Endothelial cell of umbilical vein (primary cell): ENCODE data around the gene ZNF678. TPM values are rescaled to one million over a fixed set of nuclear protein-coding genes. Genes with fewer than 3 reads are reported as not detected.
"Not testable (repeated sequence)": the region's sequence is repeated elsewhere in the genome, so short reads cannot be mapped to it uniquely, and the experiment has no call there.

ENCODE experiments used
- BruUV-seq: library from RNA; stranded (reverse); fragments of 400-500 nt; replicated peaks from 2 replicates; lab custom pipeline; 2021; lab: Mats Ljungman, UMichigan
- CTCF ChIA-PET: fragments of 300-600, 350-600 bp; sonication (Branson Sonifier 250); formaldehyde crosslinking; loops from one replicate; lab custom pipeline; 2021; ENCODE audit warnings: antibody characterized with exemption, inconsistent platforms; lab: Charles Lee
- POLR2A ChIA-PET: fragments of 300-600, 350-600 bp; sonication (Branson Sonifier 250); formaldehyde crosslinking; loops from one replicate; lab custom pipeline; 2021; ENCODE audit warnings: antibody characterized with exemption, inconsistent platforms; lab: Charles Lee
- DNase-seq: peaks from one replicate; pipeline ENCODE4 v3.0.0-alpha.2; 2011; ENCODE audit warnings: low read depth, low spot score
- FAIRE-seq: peaks from 2 replicates; lab custom pipeline; 2011; peaks lifted over from hg19 to GRCh38; lab: Jason Lieb, UNC
- H2AFZ ChIP-seq: 2 replicates; pipeline ENCODE4 v1.6.0; 2012; ENCODE audit warnings: low read depth, low read length, control low read depth, inconsistent platforms
- H3K27ac ChIP-seq: 2 replicates; pipeline ENCODE4 v1.5.1; 2011; ENCODE audit warnings: low read depth, mild to moderate bottlenecking, control low read depth, low read length, moderate library complexity; ENCODE audit not compliant: insufficient read depth
- H3K27me3 ChIP-seq, 2 experiments: 2 replicates each; pipeline versions ENCODE4 v1.6.0 to v1.6.1; 2011; ENCODE audit warnings: low read length in 2 of 2, mixed read lengths in 1 of 2; ENCODE audit not compliant: control insufficient read depth in 2 of 2, insufficient read depth in 2 of 2
- H3K36me3 ChIP-seq, 2 experiments: 2 replicates in 1 of 2; 3 replicates in 1 of 2; pipeline ENCODE4 v1.5.1; 2011; ENCODE audit warnings: low read length in 2 of 2, mild to moderate bottlenecking in 1 of 2, moderate library complexity in 1 of 2; ENCODE audit not compliant: control insufficient read depth in 2 of 2, insufficient read depth in 2 of 2; ENCODE audit errors: extremely low read depth in 1 of 2
- H3K4me1 ChIP-seq: 3 replicates; pipeline ENCODE4 v1.5.1; 2011; ENCODE audit warnings: mild to moderate bottlenecking, low read length; ENCODE audit not compliant: control insufficient read depth, insufficient read depth; ENCODE audit errors: extremely low read depth
- H3K4me2 ChIP-seq: 2 replicates; pipeline ENCODE4 v1.6.1; 2011; ENCODE audit warnings: low read length, control low read depth, mixed read lengths; ENCODE audit not compliant: insufficient read depth
- H3K4me3 ChIP-seq, 3 experiments: fragments of 200-600 bp in 1 of 3; sonication (generic), shearing (Covaris generic) in 1 of 3; replicated peaks in 1 of 3; 2 replicates each; pipeline ENCODE4 v1.5.1; 2011 to 2016; ENCODE audit warnings: control low read depth in 3 of 3, low read length in 3 of 3, mild to moderate bottlenecking in 2 of 3, inconsistent platforms in 1 of 3, low read depth in 1 of 3, moderate library complexity in 1 of 3; ENCODE audit not compliant: insufficient read depth in 1 of 3
- H3K79me2 ChIP-seq: 2 replicates; pipeline ENCODE4 v1.6.0; 2012; ENCODE audit warnings: low read length, inconsistent platforms; ENCODE audit not compliant: control insufficient read depth, insufficient read depth
- H3K9ac ChIP-seq: replicated peaks from 2 replicates; pipeline ENCODE3; 2011; ENCODE audit warnings: low read length, control low read depth; ENCODE audit not compliant: insufficient read depth; ENCODE audit errors: extremely low read depth
- H3K9me1 ChIP-seq: replicated peaks from 3 replicates; pipeline ENCODE4 v1.6.0; 2011; ENCODE audit warnings: mild to moderate bottlenecking, low read length; ENCODE audit not compliant: control insufficient read depth, insufficient read depth; ENCODE audit errors: extremely low read depth
- H3K9me3 ChIP-seq: replicated peaks from 2 replicates; pipeline ENCODE4 v1.5.1; 2012; ENCODE audit warnings: low read length, inconsistent platforms; ENCODE audit not compliant: control insufficient read depth, insufficient read depth
- H4K20me1 ChIP-seq: replicated peaks from 2 replicates; pipeline ENCODE3; 2011; ENCODE audit warnings: mild to moderate bottlenecking, low read length; ENCODE audit not compliant: control insufficient read depth, insufficient read depth; ENCODE audit errors: extremely low read depth
- FOS ChIP-seq: IDR thresholded peaks from 2 replicates; pipeline ENCODE4 v1.6.1; 2011; ENCODE audit warnings: mild to moderate bottlenecking, low read length, moderate library complexity, borderline replicate concordance; ENCODE audit not compliant: insufficient read depth
- GATA2 ChIP-seq: IDR thresholded peaks from 2 replicates; pipeline ENCODE4 v1.7.0; 2011; ENCODE audit warnings: low read depth, mild to moderate bottlenecking, moderate library complexity, mixed read lengths, low read length; ENCODE audit not compliant: insufficient read length, insufficient read depth
- JUN ChIP-seq: IDR thresholded peaks from 2 replicates; pipeline ENCODE4 v1.6.1; 2011; ENCODE audit warnings: borderline replicate concordance, low read depth; ENCODE audit not compliant: insufficient read length, insufficient read depth
- MYC ChIP-seq: IDR thresholded peaks from one replicate; pipeline ENCODE4 v1.6.1; 2011; ENCODE audit warnings: mild to moderate bottlenecking, low read depth, low read length
- POLR2A ChIP-seq: IDR thresholded peaks from 2 replicates; pipeline ENCODE4 v1.6.1; 2012; ENCODE audit warnings: low read depth, mild to moderate bottlenecking, control low read depth, low read length
- POLR2AphosphoS5 ChIP-seq: IDR thresholded peaks from 2 replicates; pipeline ENCODE4 v1.6.1; 2012; ENCODE audit warnings: low read depth, mild to moderate bottlenecking, control low read depth, low read length, moderate library complexity; ENCODE audit not compliant: insufficient read depth
- dilution Hi-C: fragments of 300-500 bp; cut with MboI; formaldehyde crosslinking; loops from one replicate; pipeline ENCODE4 v1.15.0; 2019; ENCODE audit warnings: low sequenced_read_pairs; ENCODE audit not compliant: extremely low pct_ligation_motif_present
- intact Hi-C: fragments of 100-400 bp; cut with micrococcal nuclease; formaldehyde crosslinking; loops from one replicate; pipeline ENCODE4 v1.10.0; 2022
- polyA plus RNA-seq, 4 experiments: library from polyadenylated mRNA; depleted of rRNA in 3 of 4; stranded (reverse) in 3 of 4; unstranded in 1 of 4; fragments of >200 nt; gene quantifications; 2 replicates each; pipeline versions ENCODE4 v1.2.1 to v1.2.3, GENCODE V29; 2011 to 2012; ENCODE audit warnings: missing spikeins in 1 of 4
- total RNA-seq: library from RNA; stranded (reverse); gene quantifications from 2 replicates; pipeline ENCODE4 v1.2.3, GENCODE V29; 2021
- TF ChIP-seq, protein P1 (sequence below): IDR thresholded peaks from 2 replicates; pipeline ENCODE4 v1.6.1; 2011; ENCODE audit not compliant: insufficient read depth, insufficient read length

The ZNF678 gene
- total and polyA plus RNA-seq, 2 donors (not counting 3 experiments of a cell fraction or from before 2014, with no cell fraction given): 2.1 to 7.7 TPM

GRCh38 chr1:227587968-227588367 lies 24.6 kb downstream of the ZNF678 start:
- no TSS peak for BruUV-seq
- H2AFZ ChIP-seq: no peak overlapping the region
- H3K4me2 ChIP-seq: no peak overlapping the region
- DNase-seq: no peak
- no peak for FAIRE-seq
- no peaks in the 10 kb centered on the region for H3K36me3 ChIP-seq
- H3K9me1 ChIP-seq: no peaks in the 10 kb centered on the region
- intact Hi-C loops: no loop called here
- no peaks in the 10 kb centered on the region for H3K4me1 ChIP-seq
- no peak for TF ChIP-seq GATA2
- no peak for TF ChIP-seq JUN
- no peak for TF ChIP-seq FOS
- TF ChIP-seq, protein P1, sequence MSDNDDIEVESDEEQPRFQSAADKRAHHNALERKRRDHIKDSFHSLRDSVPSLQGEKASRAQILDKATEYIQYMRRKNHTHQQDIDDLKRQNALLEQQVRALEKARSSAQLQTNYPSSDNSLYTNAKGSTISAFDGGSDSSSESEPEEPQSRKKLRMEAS: no peak
- TF ChIP-seq POLR2AphosphoS5: no peak
- TF ChIP-seq POLR2A: no peak
- no peak for TF ChIP-seq MYC
- no peak overlapping the region for H3K4me3 ChIP-seq
- dilution Hi-C loops: no loop called here
- no peak overlapping the region for H3K27ac ChIP-seq
- no peak overlapping the region for H3K9ac ChIP-seq
- ChIA-PET CTCF (no interaction called here), POLR2A (no interaction called here)
- H3K9me3 ChIP-seq: no peaks in the 10 kb centered on the region
- H4K20me1 ChIP-seq: peaks cover 3% of the 10 kb centered on the region
- H3K27me3 ChIP-seq: no peaks in the 10 kb centered on the region
- peaks cover 16% of the 10 kb centered on the region for H3K79me2 ChIP-seq

DNA sequence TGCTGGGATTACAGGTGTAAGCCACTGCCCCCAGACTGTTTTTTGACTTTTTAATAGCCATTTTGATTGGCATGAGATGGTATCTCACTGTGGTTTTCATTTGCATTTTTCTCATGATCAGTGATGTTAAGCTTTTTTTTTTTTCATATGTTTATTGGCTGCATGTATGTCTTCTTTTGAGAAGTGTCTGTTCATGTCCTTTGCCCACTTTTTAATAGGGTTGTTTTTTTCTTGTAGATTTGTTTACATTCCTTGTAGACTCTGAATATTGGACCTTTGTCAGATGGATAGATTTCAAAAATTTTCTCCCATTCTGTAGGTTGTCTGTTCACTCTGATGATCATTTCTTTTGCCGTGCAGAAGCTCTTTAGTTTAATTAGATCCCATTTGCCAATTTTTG lies 25.4 kb downstream of the ZNF678 start:
- H4K20me1 ChIP-seq, CTCF ChIA-PET, POLR2A ChIA-PET, intact Hi-C loops, H3K9me3 ChIP-seq, H3K27me3 ChIP-seq, H2AFZ ChIP-seq, H3K36me3 ChIP-seq, H3K4me1 ChIP-seq, H3K4me3 ChIP-seq, FAIRE-seq, BruUV-seq, H3K9me1 ChIP-seq, H3K9ac ChIP-seq, DNase-seq, H3K4me2 ChIP-seq, H3K27ac ChIP-seq, dilution Hi-C loops: not testable (repeated sequence)
- peaks cover 14% of the 10 kb centered on the region for H3K79me2 ChIP-seq

DNA sequence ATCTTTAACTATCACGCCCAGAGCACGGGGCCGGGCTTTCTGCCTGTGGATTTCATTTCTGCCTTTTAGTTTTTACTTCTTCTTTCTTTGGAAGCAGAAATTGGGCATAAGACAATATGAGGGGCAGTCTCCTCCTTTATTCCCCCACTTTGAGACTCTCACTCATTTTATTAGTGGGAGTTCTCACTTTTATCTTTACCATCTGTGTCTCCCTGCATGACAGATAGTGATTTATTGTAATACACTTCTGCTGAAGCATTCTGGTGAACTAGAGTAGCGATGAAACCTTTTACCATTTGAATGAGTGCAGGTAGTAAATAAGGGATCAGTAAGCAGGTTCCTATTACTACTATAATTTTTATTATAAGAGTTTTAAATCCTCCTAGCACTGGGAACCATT lies 26.4 kb downstream of the ZNF678 start:
- FAIRE-seq, H3K9ac ChIP-seq, H3K4me2 ChIP-seq, H3K4me3 ChIP-seq, BruUV-seq, intact Hi-C loops, H4K20me1 ChIP-seq, POLR2A ChIA-PET, H2AFZ ChIP-seq, H3K36me3 ChIP-seq, H3K9me3 ChIP-seq, H3K27me3 ChIP-seq, H3K27ac ChIP-seq, H3K9me1 ChIP-seq, dilution Hi-C loops, H3K4me1 ChIP-seq, CTCF ChIA-PET, DNase-seq: not testable (repeated sequence)
- peaks cover 11% of the 10 kb centered on the region for H3K79me2 ChIP-seq
